NCI-H187 (cell line): Measurements from ENCODE around the gene DYRK1A.

ENCODE experiments used
- DNase-seq, 2 experiments: peaks; one replicate each; lab custom pipeline; 2025; lab: John Stamatoyannopoulos, UW

The DYRK1A gene

DNA sequence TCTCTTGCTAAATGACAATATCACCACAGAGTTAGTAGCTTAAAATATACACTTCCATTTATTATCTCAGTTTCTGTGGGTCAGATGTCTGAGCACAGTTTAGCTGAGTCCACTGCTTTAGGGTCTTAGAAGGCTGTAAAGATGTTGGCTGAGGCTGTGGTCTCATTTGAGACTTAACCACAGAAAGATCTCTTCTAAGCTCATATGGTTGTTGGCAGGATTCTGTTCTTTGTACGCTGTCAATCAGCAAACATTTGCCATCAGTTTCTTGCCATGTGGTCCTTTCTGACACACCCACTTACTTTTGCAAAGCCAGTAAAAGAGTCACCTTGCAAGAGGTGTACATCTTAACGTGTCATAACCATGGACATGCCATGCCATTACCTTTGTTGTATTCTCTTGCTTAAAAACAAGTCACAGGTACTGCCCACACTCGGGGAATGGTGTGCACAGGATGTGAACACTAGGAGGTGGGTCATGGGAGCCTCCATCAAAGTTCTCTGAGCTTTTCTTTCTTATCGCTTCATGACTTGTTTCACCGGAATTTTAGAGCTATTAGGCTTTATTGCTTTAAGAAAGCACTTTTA is 18.7 kb downstream of the DYRK1A start:
- DNase-seq, result no peak

DNA sequence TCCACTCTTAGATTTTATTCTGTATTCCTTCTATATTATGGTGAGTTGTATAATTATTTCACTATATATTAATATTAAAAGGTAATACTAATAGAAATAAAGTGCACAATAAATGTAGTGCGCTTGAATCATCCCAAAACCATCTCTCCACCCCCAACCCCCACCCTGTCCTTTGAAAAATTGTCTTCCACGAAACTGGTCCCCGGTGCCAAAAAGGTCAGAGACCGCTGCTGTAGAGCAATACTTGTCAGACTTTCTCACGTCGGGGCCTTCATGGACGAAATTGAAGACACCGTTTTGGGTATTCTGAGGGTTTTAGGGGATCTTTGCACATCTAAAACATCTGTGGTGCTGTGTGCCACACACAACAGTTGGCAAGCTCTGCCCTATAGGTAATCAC is 19.6 kb downstream of the DYRK1A start:
- no peak for DNase-seq

DNA sequence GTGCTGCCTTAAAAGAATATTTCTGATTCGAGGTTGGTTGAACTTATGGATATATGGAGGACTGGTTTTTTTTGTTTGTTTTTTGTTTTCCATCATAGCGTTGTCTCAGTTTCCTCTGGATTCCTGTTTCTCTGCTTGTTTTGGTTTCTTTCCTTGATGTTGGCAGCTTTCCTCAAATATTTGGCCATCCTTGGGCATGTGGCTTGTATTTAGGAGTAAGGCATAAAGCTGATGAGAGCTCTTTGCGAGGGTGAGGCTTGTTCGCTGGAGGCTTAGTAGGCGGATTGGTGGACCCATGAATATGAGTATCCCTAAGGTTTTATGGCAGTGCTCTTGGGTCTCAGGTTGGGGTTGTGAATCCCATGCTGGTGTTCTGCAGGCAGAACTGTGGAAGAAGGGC is 22.9 kb downstream of the DYRK1A start:
- no peak for DNase-seq

DNA sequence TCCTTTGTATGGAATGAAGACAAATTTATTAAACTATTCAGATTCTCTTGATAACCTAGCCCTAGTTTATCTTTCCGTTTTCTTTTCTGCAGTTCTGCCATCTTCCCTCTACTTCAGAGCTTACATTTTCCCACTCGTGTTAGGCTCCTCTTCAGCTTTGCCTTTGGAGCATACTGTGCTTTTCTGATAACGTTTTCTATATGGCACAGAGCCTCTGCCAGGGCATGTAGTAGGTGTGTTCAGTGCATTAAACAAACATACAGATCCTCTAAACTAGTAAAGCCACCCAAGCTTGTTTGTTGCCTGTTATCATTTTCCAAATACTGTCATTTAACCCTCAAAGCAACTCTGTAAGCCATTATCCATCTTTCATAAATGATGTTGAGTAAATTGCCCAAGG is 25.1 kb downstream of the DYRK1A start:
- DNase-seq, result no peak

DNA sequence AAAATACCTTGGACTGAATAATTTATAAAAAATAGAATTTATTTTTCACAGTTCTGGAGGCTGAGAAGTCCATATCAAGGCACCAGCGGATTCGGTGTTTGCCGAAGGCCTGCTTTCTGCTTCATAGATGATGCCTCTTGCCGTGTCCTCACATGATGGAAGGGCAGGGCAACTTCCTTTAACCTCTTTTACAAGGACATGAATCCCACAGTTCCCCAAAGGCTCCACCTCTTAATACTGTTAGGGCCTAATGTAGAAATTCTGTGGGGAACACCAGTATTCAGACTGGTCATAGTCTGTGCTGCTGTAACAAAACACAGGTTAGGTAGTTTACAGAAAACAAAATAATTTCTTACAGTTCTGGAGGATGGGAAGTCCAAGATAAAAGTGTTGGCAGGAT is 25.9 kb downstream of the DYRK1A start:
- no peak for DNase-seq

DNA sequence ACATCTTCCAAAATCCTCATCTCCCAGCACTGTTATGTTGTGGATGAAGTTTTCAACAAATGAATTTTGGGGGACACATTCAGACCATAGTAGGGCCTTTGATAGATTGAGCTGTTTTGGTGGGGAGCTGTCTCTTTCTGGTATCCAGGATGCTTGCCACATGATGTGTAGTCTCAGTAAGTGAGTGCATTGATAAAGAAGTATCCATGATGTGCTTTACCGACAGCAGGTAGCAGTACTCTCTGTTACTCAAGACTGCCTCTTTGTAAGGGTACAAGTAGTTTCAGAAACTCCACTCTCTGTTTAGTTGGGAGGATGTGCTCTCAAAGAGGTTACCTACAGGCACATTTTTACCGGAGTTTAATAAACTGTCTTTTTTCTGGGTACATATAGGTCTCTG is 26.5 kb downstream of the DYRK1A start:
- no peak for DNase-seq

DNA sequence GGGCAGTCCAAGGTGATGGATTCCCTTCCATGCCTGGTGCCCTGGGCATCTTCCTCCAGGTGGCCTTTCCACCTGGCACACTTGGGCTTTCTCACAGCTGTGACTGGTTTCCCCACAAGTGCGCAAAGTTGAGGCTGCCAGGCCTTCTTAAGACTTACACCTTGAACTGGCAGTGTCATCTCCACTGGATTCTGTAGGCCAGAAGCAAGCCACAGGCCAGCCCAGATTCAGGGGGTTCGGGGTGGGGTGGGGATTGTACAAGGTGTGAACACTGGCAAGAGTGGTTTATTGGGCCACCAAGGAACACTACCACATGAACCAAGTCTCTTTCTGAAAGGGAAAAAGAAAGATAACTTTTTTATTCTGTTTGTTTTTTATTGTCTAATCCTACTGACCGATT is 27.2 kb downstream of the DYRK1A start:
- DNase-seq, result no peak

DNA sequence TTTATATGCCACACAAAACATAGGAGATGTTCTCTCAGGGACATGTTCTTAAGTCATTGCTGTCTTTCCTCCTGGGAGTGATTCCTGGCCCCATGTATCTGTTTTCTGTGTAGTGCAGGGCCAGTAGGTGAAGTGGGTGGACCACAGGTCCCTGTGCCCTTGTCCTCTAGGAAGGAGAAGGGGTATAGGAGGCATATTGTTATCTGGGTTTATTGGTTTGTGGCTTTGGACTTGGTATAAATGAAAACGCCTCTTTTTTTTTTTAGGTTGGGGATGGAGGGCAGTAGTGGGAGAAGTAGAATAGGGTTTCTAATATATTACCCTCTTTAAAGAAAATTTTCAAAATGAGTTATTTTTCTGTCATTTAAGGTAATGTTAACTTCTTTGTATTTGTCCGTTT is 29.4 kb downstream of the DYRK1A start:
- no peak for DNase-seq

DNA sequence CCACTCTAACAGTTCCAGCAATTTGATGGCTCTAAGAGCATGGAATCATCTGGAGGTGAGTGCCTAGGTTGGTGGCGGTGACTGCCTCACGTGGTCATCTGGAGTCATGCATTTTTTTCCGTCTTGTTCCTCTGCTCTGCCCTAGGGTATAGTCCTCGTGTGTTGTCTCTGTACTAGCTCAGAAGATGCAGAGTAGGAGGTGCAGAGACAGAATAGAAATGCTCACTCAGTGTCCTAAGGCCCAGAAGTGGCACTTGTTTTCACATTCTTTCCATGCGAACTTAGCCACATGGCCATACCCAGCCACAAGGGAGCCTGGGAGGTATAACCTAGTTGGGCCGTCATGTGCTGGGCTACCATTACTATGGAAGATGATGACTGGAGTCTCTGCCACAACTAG is 30.3 kb downstream of the DYRK1A start:
- no peak for DNase-seq

DNA sequence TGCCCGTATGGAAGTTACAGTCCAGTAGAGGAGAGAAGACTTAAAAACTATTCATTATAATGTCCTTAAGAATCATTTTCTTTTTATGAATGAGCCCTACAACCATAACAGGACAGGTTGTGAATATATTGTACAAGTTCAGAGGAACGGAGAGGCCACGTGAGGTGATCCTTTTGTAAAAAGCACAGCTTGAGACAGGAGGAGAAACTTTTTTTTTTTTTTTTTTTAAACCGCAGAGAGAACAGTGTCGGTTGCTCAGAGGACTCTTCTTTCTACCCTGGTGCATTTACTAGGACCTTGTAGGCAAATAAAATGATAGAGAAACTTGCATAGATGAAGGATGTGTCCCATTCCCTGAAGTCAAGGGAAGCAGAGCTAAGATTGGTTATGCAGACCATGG is 32.1 kb downstream of the DYRK1A start:
- DNase-seq, result no peak

DNA sequence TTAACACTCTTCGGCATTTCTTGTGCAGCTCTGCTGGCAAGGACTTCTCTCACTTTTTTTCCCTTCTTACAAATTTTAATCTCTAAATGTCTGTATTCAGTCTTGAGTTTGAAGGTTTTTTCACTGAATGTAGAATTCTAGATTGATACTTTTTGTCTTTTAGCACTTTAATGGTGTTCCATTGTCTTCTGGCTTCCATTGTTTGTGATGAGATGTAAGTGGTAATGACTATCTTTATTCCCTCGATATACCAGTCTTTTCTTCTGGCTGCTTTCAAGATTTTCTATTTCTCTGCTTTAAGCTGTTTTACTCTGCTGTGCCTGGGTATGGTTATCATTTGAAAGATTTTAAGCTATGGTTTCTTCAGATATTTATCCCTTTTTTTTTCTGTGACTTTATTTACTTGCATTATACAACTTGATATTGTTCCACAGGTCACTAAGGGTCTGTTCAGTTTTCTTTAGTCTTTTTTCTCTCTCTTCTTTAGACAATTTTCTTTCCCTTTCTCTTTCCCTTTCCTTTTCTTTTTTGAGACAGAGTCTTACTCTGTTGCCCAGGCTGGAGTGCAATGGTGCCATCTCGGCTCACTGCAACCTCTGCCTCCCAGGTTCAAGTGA is 35.8 kb downstream of the DYRK1A start:
- DNase-seq, result no peak

DNA sequence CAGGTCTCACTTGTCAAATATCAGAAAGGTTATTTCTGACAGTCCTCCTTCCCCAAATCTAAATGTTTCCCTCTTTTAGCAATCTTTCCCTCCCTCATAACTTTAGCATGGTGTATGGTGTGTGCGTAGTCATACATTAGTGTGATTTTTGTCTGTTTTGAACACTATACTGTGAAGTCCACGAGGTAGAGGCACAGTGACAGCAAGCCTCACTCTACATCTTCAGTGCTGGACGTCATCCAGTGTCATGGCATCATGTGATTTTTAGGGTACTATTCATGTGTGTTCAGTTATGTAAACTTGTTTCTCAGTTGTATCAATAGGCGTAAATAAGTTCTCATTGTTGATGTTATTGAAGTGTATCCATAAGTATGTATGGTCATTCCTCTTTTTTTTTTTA is 39.1 kb downstream of the DYRK1A start:
- no peak for DNase-seq

DNA sequence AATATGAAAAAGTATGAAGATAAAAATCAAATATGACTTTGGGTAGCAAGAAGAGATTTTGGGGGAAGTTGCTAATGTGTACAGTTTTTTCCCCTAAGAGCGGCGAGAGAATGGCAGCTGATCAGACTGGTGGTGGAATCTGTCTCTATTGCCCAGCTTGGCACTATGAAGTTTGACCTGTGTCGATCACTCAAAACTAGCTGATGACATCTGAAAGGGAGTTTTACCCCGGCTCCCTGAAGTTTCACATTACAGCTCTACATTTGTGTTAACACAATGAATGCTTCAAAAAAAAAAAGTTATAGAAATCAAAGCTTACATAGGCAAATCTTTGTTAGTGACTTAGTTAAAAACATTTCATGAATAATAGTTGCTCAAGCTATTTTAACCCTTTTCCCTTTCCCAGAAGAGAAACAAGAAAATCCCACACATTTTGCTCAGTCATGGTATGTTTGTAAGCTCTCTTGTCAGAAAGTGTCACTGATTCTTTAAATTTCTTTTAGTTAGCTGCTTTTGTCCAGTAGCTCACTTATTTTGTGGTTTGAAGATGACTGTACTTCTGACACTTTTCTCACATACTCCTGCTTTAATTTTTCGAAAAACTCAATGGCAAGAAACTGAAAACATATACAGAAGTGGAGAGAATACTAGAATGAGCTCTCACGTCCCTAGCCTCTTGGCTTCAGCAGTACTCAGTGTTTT is 41.3 kb downstream of the DYRK1A start:
- DNase-seq, result no peak

DNA sequence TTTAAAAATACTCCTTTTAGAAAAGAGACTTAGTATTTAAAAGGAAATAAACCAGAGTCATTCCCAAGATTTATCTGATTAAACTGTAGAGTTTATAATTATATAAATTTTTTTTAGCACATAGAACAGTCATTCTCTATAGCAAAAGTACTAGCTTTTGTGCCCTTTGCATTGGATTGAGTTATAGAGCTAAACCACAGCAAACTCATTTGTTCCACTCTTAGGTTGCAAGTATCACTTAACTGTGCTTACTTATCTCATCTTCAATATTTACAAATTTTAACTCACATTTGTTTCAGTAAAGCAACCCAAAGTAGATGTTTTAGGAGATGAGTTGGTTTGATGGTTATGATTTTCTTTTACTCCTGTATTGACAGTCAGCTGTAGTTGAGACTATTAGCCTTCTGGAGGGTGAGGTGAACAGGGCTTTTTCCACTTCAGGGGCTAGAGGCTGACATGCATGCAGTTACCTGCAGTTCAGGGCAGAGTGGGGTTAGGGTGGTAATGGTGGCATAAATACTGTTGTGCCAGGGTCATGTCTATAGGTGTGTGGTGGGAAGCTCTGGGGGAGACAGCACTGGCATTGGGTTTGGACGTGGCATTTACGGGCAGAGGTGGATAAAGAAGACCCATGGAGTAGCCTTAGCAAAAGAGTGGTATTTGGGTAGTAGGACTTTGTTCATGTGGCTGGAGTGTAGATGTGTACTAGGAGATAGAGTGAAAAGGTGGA is 42.1 kb downstream of the DYRK1A start:
- no peak for DNase-seq

DNA sequence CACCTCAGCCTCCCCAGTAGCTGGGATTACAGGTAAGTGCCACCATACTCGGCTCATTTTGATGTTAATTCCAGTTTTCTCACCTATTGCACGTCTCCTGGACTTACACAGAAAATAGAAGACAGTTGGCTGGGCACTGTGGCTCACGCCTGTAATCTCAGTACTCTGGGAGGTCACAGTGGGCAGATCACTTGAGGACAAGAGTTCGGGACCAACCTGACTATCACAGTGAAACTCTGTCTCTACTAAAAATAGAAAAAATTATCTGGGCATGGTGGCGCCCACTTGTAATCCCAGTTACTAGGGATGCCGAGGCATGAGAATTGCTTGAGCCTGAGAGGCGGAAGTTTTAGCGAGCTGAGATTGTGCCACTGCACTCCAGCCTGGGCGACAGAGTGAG is 44.1 kb downstream of the DYRK1A start:
- DNase-seq, result no peak

DNA sequence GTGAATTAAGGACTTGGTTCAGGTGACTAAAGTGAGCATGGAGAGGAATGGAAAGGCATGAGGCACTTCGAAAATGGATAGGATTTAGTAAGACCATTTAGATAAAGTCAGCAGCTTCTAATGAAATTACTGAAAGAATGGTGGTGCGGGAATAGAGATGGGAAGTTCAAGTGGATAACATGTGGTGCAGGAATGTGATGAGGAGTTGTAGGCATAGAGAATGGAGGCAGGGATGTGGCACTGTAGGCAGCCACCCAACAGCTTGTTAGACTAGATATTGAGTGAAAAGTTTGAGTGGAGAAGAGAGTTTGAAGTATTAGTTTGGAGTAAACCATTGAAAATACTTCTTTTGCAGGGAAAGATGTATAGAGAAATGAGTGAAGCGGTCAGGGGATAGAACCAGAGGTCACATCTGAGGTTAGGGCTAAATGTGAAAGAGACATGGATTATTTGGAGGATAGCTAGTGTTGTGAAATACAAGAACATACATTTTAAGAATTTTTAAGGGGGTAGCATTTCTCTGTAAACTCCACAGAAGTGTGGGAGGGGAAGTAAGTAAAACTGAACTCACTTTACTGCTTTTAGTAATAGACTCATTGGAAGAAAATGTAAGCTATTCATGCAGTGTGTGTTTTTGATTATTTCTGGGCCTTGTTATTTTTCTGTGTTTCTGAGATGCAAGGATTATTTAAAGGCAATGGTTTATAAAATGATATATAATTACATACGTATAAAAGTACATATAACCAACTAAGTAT is 46.2 kb downstream of the DYRK1A start:
- DNase-seq, result no peak

DNA sequence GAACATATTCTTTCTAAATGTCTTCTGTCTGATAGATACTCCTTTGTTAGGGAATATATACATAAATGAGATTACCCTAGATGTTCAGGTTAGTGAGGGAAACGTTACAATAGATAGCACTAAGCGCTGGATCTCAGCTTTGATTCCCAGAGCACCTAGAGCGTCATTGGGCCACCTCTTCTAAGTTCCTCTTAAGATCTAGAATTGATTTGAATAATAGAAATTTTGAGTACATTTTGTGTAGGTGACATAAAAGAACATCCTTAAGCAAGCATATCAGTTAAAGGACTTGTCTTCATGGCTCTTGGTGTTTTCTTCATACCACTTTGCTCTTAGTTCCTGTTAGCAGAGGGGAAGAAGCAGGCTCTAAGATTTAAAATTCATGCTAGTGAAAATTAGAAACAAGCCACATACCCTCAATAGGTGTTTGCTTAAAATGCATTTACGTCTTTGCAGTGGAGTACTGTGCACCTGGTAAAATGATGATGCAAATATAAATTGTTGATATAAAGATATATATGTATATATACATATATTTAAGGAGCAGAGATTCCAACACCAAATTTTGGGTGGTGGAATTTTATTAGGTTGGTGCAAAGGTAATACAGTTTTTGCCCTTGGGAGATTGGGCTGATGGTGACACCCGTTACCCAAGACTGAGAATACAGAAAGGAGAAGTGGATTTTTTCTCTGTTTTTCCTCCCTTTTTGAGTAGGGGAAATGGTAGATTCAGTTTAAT is 47.1 kb downstream of the DYRK1A start:
- DNase-seq, result no peak

DNA sequence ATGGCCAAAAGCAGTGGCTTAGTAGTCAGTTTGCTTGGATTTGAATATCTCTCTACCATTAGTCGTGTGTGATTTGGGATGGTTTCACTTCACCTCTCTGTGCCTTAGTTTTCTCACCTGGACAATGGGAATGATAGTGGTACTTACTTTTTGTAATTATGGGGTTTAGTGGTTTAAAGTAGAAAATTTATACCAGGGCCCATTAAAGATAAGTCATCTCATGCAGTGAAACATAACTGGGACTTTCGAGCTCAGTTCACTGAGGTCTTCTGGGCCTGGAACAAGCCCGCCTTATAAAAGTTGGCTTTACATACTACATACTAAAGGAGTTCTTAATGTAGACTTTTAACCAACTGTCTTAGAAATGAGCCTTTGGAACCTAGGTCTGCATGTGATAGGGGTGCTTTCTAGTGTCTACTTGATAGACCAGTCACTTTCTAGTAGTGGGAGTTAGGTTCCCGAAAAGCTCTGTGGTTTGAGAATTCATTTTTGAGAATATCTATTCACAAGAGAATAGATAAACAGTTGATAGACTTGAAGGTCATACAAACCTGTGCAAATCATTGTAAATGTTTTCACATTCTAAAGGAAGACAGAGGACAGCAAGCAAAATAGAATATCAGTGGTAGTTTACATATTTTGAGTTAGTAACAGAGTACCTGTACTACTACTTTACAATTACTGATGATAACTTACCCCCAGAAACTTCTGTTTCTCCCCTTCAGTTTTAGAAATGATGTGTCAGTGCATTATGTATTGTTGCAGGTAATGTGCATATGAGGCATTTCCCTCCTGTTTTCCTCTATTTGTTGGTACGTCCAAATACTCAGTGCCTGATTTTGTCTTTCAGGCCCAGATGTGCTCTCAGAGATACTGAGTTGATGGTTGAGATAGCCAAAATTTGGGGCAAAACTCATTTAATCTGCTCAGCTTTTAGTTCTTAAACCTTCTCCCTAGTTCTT is 48.0 kb downstream of the DYRK1A start:
- no peak for DNase-seq

DNA sequence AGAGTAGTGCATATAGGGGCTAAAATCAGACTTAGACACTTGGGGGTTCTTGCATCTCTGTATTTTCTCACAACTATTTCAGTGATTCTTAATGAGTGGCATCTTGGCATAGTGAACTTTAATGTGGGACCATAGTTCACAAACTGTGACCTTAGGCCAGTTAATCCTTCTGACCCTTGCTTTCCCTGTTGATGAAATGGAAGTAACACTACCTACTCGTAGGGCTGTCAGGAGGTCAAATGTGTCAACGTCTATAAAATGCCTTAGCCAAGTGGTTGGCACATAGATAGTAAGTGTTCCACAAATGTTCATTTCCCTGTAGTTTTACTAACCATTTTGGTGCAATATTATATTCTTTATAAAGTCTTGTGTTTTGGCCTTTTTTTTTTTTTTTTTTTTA is 49.4 kb downstream of the DYRK1A start:
- no peak for DNase-seq

DNA sequence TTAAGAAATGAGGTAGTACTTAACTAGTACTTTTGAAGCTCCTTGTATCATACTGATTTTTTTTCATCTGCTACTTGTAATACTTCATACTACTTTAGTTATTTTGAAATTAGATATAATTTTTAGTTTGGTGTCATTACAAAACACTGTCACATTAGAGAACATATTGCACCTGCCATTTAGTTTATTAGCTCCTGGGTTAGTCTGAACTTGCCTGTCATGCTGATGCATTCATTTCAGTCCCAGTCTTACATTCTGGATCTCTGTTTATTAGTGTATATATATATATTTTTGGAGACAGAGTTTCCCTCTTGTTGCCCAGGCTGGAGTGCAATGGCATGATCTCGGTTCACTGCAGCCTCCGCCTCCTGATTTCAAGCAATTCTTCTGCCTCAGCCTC is 50.3 kb downstream of the DYRK1A start:
- no peak for DNase-seq
